Lower lobe of right lung (tissue), 2 donors: ENCODE measurements around the gene CNNM2. TPM values are rescaled to one million over a fixed set of nuclear protein-coding genes. Genes with fewer than 3 reads are reported as not detected.
"Not testable (repeated sequence)": the region's sequence is repeated elsewhere in the genome, so short reads cannot be mapped to it uniquely, and the experiment has no call there.

ENCODE experiments used
- ATAC-seq, 2 donors: fragments of 200-7000 bp; cut with Tn5 transposase; one replicate each; pipeline ENCODE4 v1.9.1; 2020 to 2022; ENCODE audit warnings: mild to moderate bottlenecking in 2 of 2, moderate library complexity in 2 of 2
- DNase-seq: peaks from one replicate; pipeline ENCODE4 v3.0.0-alpha.2; 2020
- H3K27ac ChIP-seq: fragments of 200-600 bp; one replicate; pipeline ENCODE4 v1.8.0; 2022
- H3K27me3 ChIP-seq: fragments of 200-600 bp; one replicate; pipeline ENCODE4 v1.8.0; 2022; ENCODE audit warnings: low read depth
- H3K36me3 ChIP-seq: fragments of 200-600 bp; one replicate; pipeline ENCODE4 v1.8.0; 2022; ENCODE audit warnings: mild to moderate bottlenecking
- H3K4me1 ChIP-seq: fragments of 200-600 bp; one replicate; pipeline ENCODE4 v1.8.0; 2022
- H3K4me3 ChIP-seq: fragments of 200-600 bp; one replicate; pipeline ENCODE4 v1.8.0; 2022; ENCODE audit warnings: mild to moderate bottlenecking
- H3K9me3 ChIP-seq: fragments of 200-600 bp; one replicate; pipeline ENCODE4 v1.8.0; 2022
- intact Hi-C: fragments of 100-400 bp; cut with DNase I; formaldehyde crosslinking; loops from one replicate; pipeline ENCODE4 v1.11.0; 2022
- total RNA-seq: library from RNA; stranded (reverse); fragmentation: NEBNext Ultra II Directional; extraction: Animal tissue kit (Norgen Biotek cat#: 25700); gene quantifications from one replicate; pipeline ENCODE4 v1.2.1, GENCODE V29; 2021
- TF ChIP-seq, protein P1 (sequence below): fragments of 200-600 bp; IDR thresholded peaks from one replicate; pipeline ENCODE4 v1.8.0; 2022; ENCODE audit warnings: antibody characterized with exemption, mild to moderate bottlenecking
- donor health status: DM: no; HTN: yes; CAD: no; lungs with severe emphysema.

The CNNM2 gene
- total RNA-seq, 1 donor from 2014 or later, result 12.1 TPM

- TF ChIP-seq, protein P1, sequence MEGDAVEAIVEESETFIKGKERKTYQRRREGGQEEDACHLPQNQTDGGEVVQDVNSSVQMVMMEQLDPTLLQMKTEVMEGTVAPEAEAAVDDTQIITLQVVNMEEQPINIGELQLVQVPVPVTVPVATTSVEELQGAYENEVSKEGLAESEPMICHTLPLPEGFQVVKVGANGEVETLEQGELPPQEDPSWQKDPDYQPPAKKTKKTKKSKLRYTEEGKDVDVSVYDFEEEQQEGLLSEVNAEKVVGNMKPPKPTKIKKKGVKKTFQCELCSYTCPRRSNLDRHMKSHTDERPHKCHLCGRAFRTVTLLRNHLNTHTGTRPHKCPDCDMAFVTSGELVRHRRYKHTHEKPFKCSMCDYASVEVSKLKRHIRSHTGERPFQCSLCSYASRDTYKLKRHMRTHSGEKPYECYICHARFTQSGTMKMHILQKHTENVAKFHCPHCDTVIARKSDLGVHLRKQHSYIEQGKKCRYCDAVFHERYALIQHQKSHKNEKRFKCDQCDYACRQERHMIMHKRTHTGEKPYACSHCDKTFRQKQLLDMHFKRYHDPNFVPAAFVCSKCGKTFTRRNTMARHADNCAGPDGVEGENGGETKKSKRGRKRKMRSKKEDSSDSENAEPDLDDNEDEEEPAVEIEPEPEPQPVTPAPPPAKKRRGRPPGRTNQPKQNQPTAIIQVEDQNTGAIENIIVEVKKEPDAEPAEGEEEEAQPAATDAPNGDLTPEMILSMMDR, result no peak
- Histone ChIP-seq H3K27ac (no peak overlapping the region), H3K36me3 (peaks cover 10% of the 10 kb centered on the region), H3K4me3 (no peak overlapping the region), H3K4me1 (peaks cover 15% of the 10 kb centered on the region), H3K27me3 (no peaks in the 10 kb centered on the region), H3K9me3 (no peaks in the 10 kb centered on the region)
- ATAC-seq (no peak), DNase-seq (no peak)
- intact Hi-C loops, result no loop called here
Observed at GRCh38 chr10:102926842-102927241, 8.7 kb downstream of the CNNM2 start.

DNA sequence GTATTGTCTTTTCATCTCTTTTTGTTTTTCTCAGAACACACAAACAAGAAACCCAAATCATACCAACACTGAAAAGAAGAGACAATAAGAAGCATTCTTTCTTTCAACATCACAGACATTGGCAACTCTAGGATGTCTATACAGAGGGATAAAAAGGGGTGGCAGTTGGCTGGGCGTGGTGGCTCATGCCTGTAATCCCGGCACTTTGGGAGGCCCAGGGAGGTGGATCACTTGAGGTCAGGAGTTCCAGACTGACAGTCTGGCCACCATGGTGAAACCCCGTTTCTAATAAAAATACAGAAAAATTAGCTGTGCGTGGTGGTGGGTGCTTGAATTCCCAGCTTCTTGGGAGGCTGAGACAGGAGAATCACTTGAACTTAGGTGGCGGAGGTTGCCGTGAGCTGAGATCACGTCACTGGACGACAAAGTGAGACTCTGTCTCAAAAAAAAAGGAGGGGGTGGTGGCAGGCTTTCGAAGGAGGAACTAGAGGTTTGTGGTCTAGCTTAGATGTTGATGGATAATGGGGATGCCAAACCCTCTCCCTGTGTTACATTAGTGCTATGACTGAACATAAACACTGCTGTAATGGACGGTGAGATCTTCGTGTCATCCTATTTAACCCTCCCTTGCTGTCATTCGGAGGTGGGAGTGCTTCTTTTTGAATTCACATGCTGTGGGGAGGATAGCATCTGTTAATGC lies 9.4 kb downstream of the CNNM2 start:
- TF ChIP-seq, protein P1, result no peak
- H3K27ac ChIP-seq, result no peak overlapping the region
- peaks cover 10% of the 10 kb centered on the region for H3K36me3 ChIP-seq
- H3K9me3 ChIP-seq, result no peaks in the 10 kb centered on the region
- H3K27me3 ChIP-seq, result no peaks in the 10 kb centered on the region
- ATAC-seq (peak; percentile 26 to 62), DNase-seq (no peak)
- no peak overlapping the region for H3K4me3 ChIP-seq
- intact Hi-C loops, result no loop called here
- peaks cover 15% of the 10 kb centered on the region for H3K4me1 ChIP-seq

DNA sequence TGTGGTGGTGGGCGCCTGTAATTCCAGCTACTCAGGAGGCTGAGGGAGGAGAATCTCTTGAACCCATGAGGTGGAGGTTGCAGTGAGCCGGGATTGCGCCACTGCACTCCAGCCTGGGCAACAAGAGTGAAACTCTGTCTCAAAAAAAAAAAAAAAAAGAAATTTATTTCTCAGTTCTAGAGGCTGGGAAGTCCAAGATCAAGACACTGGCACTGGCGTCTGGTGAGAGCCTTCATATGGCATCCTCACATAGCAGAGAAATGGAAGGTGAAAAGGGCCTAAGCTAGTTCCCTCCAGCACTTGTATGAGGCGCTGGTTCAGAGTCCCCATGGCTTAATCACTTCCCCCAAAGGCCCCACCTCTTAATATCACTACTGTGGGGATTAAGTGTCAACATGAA lies 10.3 kb downstream of the CNNM2 start:
- DNase-seq, ATAC-seq, intact Hi-C loops, H3K4me3 ChIP-seq, H3K27me3 ChIP-seq, H3K4me1 ChIP-seq, H3K27ac ChIP-seq, H3K9me3 ChIP-seq: not testable (repeated sequence)
- peaks cover 10% of the 10 kb centered on the region for H3K36me3 ChIP-seq

DNA sequence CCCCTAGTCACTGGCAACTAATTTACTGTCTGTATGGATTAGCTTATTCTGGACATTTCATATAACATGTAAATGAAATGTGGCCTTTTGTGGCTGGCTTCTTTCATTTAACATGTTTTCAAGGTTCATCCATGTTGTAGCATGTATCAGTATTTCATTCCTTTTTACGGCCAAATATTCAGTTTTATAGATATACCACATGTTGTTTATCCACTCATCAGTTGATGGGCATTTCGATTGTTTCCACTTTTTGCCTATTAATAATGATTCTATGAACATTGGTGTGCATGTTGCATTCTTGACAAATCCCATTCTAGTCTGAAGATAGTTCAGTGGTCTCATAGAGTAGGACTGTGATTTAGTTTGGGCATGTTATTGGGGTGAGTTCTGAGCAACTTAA lies 12.6 kb downstream of the CNNM2 start:
- Histone ChIP-seq H3K36me3 (peaks cover 10% of the 10 kb centered on the region), H3K27me3 (no peaks in the 10 kb centered on the region), H3K9me3 (no peaks in the 10 kb centered on the region), H3K4me1 (no peaks in the 10 kb centered on the region), H3K4me3 (no peak overlapping the region), H3K27ac (no peak overlapping the region)
- intact Hi-C loops, result no loop called here
- TF ChIP-seq, protein P1, result no peak
- ATAC-seq (no peak), DNase-seq (no peak)

- Histone ChIP-seq H3K4me3 (no peak overlapping the region), H3K9me3 (no peaks in the 10 kb centered on the region), H3K27me3 (no peaks in the 10 kb centered on the region), H3K36me3 (peaks cover 10% of the 10 kb centered on the region), H3K27ac (no peak overlapping the region), H3K4me1 (no peaks in the 10 kb centered on the region)
- ATAC-seq (no peak), DNase-seq (no peak)
- TF ChIP-seq, protein P1, result no peak
- intact Hi-C loops, result no loop called here
Observed at GRCh38 chr10:102931643-102932042, 13.5 kb downstream of the CNNM2 start.

DNA sequence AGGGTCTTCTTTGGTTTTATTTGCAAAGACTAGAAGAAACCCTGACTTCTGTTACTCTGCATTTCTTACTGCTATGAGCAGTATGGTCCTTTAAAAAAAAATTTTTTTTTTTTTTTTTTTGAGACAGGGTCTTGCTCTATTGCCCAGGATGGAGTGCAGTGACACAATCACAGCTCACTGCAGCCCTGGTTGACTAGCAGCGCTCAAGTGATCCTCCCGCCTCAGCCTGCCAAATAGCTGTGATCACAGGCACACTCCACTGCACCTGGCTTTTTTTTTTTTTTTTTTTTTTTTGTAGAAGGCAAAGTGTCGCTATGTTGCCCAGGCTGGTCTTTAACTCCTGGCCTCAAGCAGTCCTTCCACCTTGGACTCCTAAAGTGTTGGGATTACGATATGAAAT lies 17.4 kb downstream of the CNNM2 start:
- ATAC-seq (no peak), DNase-seq (no peak)
- H3K4me3 ChIP-seq, result no peak overlapping the region
- H3K4me1 ChIP-seq, result no peaks in the 10 kb centered on the region
- H3K27ac ChIP-seq, result no peak overlapping the region
- H3K36me3 ChIP-seq, result no peaks in the 10 kb centered on the region
- H3K9me3 ChIP-seq, result no peaks in the 10 kb centered on the region
- no peaks in the 10 kb centered on the region for H3K27me3 ChIP-seq
- intact Hi-C loops, result no loop called here
- TF ChIP-seq, protein P1, result no peak
